Panc1 (cell line): ENCODE measurements around the gene DPM2. TPM values are rescaled to one million over a fixed set of nuclear protein-coding genes. Genes with fewer than 3 reads are reported as not detected.

ENCODE experiments used
- ATAC-seq: fragments of 200-7000 bp; cut with Tn5 transposase; 2 replicates; pipeline ENCODE4 v1.9.1; 2020; ENCODE audit warnings: mild to moderate bottlenecking, moderate library complexity
- BruUV-seq: library from RNA; stranded (reverse); fragments of 400-500 nt; replicated peaks from 2 replicates; lab custom pipeline; 2021; lab: Mats Ljungman, UMichigan
- CTCF ChIA-PET: fragments of 300-600 bp; sonication (Branson Sonifier 250); formaldehyde crosslinking; loops from one replicate; lab custom pipeline; 2022; ENCODE audit warnings: antibody characterized with exemption; lab: Charles Lee
- POLR2A ChIA-PET: fragments of 300-600 bp; sonication (Branson Sonifier 250); formaldehyde crosslinking; loops from one replicate; lab custom pipeline; 2022; ENCODE audit warnings: antibody characterized with exemption; lab: Charles Lee
- DNase-seq: peaks from one replicate; pipeline ENCODE4 v3.0.0-alpha.2; 2010; ENCODE audit warnings: low read depth, low spot score
- H3K27ac ChIP-seq: 2 replicates; pipeline ENCODE4 v1.5.1; 2011; ENCODE audit warnings: mild to moderate bottlenecking, low read length, inconsistent platforms
- H3K27me3 ChIP-seq: fragments of 200-500 bp; sonication (Bioruptor generic); 2 replicates; pipeline ENCODE4 v1.6.0; 2014; ENCODE audit warnings: low read length, inconsistent platforms; ENCODE audit not compliant: control insufficient read depth, insufficient read depth
- H3K36me3 ChIP-seq: fragments of 200-500 bp; sonication (Bioruptor generic); 2 replicates; pipeline ENCODE4 v1.5.1; 2014; ENCODE audit warnings: inconsistent platforms, mild to moderate bottlenecking, low read length, moderate library complexity; ENCODE audit not compliant: control insufficient read depth, insufficient read depth
- H3K4me1 ChIP-seq: 2 replicates; pipeline ENCODE4 v1.5.1; 2011; ENCODE audit warnings: inconsistent platforms, mild to moderate bottlenecking, low read length, moderate library complexity; ENCODE audit not compliant: control insufficient read depth, insufficient read depth
- H3K4me3 ChIP-seq, 2 experiments: 2 replicates each; pipeline ENCODE4 v1.5.1; 2011 to 2012; ENCODE audit warnings: low read depth in 2 of 2, low read length in 2 of 2, mild to moderate bottlenecking in 2 of 2, inconsistent platforms in 1 of 2, moderate library complexity in 1 of 2
- H3K9me3 ChIP-seq: fragments of 200-500 bp; sonication (Bioruptor generic); 2 replicates; pipeline ENCODE4 v1.5.1; 2014; ENCODE audit warnings: low read depth, mild to moderate bottlenecking, inconsistent platforms, low read length, moderate library complexity; ENCODE audit not compliant: control insufficient read depth, insufficient read depth
- CTCF ChIP-seq: fragments of 450-650 bp; IDR thresholded peaks from 2 replicates; pipeline ENCODE4 v1.5.1; 2017; ENCODE audit warnings: mild to moderate bottlenecking
- POLR2AphosphoS5 ChIP-seq: IDR thresholded peaks from 2 replicates; pipeline ENCODE4 v1.6.1; 2012; ENCODE audit warnings: mild to moderate bottlenecking, low read depth, low read length, moderate library complexity
- SIN3A ChIP-seq: IDR thresholded peaks from 2 replicates; pipeline ENCODE4 v1.6.1; 2012; ENCODE audit warnings: low read depth, mild to moderate bottlenecking, low read length, moderate library complexity, borderline replicate concordance; ENCODE audit not compliant: insufficient read depth
- TCF7L2 ChIP-seq: IDR thresholded peaks from 2 replicates; pipeline ENCODE4 v1.6.1; 2011; ENCODE audit warnings: mild to moderate bottlenecking, low read depth, low read length, inconsistent platforms
- in situ Hi-C: cut with HindIII; loops from 2 replicates; pipeline ENCODE4 v1.10.0; 2016; ENCODE audit warnings: low sequenced_read_pairs, low pct_unique_long_range_greater_than_20kb
- intact Hi-C: fragments of 100-400 bp; cut with micrococcal nuclease; formaldehyde crosslinking; loops from one replicate; pipeline ENCODE4 v1.10.0; 2022; ENCODE audit not compliant: unreplicated experiment
- total RNA-seq: library from RNA; stranded (reverse); gene quantifications from one replicate; pipeline ENCODE4 v1.2.1, GENCODE V29; 2021; ENCODE audit not compliant: unreplicated experiment
- TF ChIP-seq, protein P1 (sequence below), 2 experiments: IDR thresholded peaks; 2 replicates each; pipeline ENCODE4 v1.6.1; 2011 to 2012; ENCODE audit warnings: low read depth in 2 of 2, control low read depth in 1 of 2, low read length in 1 of 2, mild to moderate bottlenecking in 1 of 2, moderate library complexity in 1 of 2; ENCODE audit not compliant: insufficient read depth in 1 of 2

Gene DPM2
- total RNA-seq, 1 experiment from 2014 or later, result 58.7 TPM

DNA sequence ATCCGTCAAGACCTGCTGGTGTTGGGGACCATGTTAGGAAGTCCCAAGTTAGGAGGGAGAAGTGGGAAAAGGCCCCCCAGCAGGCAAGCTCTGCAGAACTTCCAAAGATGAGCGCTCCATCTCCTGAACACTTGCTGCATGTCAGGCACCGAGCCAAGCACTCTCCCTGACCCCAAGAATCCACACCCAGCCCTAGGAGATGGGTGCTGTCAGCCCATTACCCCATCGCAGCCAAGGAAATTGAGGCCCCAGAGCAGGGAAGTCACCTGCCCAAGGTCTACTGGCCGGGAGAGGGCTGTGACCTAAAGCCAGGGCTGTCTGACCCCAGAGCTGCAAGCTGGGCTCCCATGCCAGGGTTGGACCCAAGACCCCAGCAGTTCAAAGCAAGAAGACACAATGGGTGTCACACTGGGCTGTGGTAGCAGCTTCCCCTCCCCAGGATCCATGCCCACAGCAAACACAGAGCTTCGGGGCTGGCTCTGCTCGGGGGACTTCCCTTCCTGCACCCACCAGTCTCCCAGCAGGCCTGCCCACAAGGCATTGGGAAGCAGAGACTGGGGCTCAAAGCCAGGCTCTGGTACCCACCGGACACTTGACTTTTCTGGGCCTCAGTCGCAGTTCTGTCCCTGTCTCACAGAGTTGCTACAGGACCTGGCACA, 29.6 kb upstream of the DPM2 start:
- in situ Hi-C loops (no loop called here), intact Hi-C loops (no loop called here)
- peaks cover 95% of the 10 kb centered on the region for H3K4me1 ChIP-seq
- peak overlapping the region; percentile 94 for H3K27ac ChIP-seq
- peak overlapping the region in 1 of 2 experiments; percentile 31; a peak in 1 of 4 replicates for H3K4me3 ChIP-seq
- TF ChIP-seq CTCF, result no peak
- TF ChIP-seq POLR2AphosphoS5, result no peak
- TF ChIP-seq, protein P1, sequence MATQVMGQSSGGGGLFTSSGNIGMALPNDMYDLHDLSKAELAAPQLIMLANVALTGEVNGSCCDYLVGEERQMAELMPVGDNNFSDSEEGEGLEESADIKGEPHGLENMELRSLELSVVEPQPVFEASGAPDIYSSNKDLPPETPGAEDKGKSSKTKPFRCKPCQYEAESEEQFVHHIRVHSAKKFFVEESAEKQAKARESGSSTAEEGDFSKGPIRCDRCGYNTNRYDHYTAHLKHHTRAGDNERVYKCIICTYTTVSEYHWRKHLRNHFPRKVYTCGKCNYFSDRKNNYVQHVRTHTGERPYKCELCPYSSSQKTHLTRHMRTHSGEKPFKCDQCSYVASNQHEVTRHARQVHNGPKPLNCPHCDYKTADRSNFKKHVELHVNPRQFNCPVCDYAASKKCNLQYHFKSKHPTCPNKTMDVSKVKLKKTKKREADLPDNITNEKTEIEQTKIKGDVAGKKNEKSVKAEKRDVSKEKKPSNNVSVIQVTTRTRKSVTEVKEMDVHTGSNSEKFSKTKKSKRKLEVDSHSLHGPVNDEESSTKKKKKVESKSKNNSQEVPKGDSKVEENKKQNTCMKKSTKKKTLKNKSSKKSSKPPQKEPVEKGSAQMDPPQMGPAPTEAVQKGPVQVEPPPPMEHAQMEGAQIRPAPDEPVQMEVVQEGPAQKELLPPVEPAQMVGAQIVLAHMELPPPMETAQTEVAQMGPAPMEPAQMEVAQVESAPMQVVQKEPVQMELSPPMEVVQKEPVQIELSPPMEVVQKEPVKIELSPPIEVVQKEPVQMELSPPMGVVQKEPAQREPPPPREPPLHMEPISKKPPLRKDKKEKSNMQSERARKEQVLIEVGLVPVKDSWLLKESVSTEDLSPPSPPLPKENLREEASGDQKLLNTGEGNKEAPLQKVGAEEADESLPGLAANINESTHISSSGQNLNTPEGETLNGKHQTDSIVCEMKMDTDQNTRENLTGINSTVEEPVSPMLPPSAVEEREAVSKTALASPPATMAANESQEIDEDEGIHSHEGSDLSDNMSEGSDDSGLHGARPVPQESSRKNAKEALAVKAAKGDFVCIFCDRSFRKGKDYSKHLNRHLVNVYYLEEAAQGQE (IDR thresholded peaks at IDR 0.05; ENCODE audit: insufficient read depth in 1 of 2, low read depth in 2 of 2, low read length in 1 of 2), result no peak
- TF ChIP-seq SIN3A, result no peak
- no peak for TF ChIP-seq TCF7L2
- no peaks in the 10 kb centered on the region for H3K27me3 ChIP-seq
- BruUV-seq, result no TSS peak
- no peak for DNase-seq
- ATAC-seq, result no peak
- CTCF ChIA-PET, result no interaction called here
- no peaks in the 10 kb centered on the region for H3K36me3 ChIP-seq
- POLR2A ChIA-PET, result no interaction called here
- H3K9me3 ChIP-seq, result no peaks in the 10 kb centered on the region

GRCh38 chr9:127966416-127967150, 28.9 kb upstream of the DPM2 start:
- H3K36me3 ChIP-seq, result no peaks in the 10 kb centered on the region
- CTCF ChIA-PET, result interaction anchor here (0.6 kb wide), 2 partner anchors 33 to 69 kb away, joined by 7 to 8 read pairs; no protein-coding TSS in a partner anchor
- intact Hi-C loops, result no loop called here
- POLR2A ChIA-PET, result no interaction called here
- in situ Hi-C loops, result no loop called here
- H3K4me1 ChIP-seq, result peaks cover 95% of the 10 kb centered on the region
- no TSS peak for BruUV-seq
- no peaks in the 10 kb centered on the region for H3K27me3 ChIP-seq
- no peak for ATAC-seq
- DNase-seq, result no peak
- peak overlapping the region; percentile 94 for H3K27ac ChIP-seq
- peak overlapping the region in 1 of 2 experiments; percentile 31; a peak in 2 of 4 replicates for H3K4me3 ChIP-seq
- no peak for TF ChIP-seq TCF7L2
- no peak for TF ChIP-seq POLR2AphosphoS5
- no peak for TF ChIP-seq CTCF
- TF ChIP-seq, protein P1 (IDR thresholded peaks at IDR 0.05; ENCODE audit: insufficient read depth in 1 of 2, low read depth in 2 of 2, low read length in 1 of 2), result no peak
- no peak for TF ChIP-seq SIN3A
- H3K9me3 ChIP-seq, result no peaks in the 10 kb centered on the region
